Measurements from ENCODE around the gene GAGE12J. TPM values are rescaled to one million over a fixed set of nuclear protein-coding genes. Genes with fewer than 3 reads are reported as not detected.
A peak's percentile ranks its signal among the peaks of the same experiment; 100 is the strongest.
"Not testable (repeated sequence)": the region's sequence is repeated elsewhere in the genome, so short reads cannot be mapped to it uniquely, and the experiment has no call there.

The GAGE12J gene
- total RNA-seq, 2 donors from 2014 or later: not detected

GRCh38 chrX:49308604-49309269, 13.1 kb upstream of the GAGE12J start:
- intact Hi-C loops (cut with DNase I): no loop called here
- peak overlapping the region in 2 of 4 donors; percentile 61 to 81 for H3K27ac ChIP-seq
- H3K4me1 ChIP-seq: no peaks in the 10 kb centered on the region
- no peaks in the 10 kb centered on the region for H3K27me3 ChIP-seq
- no peaks in the 10 kb centered on the region for H3K36me3 ChIP-seq (replicated peaks in 1 of 2; ENCODE audit: insufficient read depth in 1 of 2, low read depth in 2 of 2)
- no peak for TF ChIP-seq CTCF (IDR thresholded peaks at IDR 0.05)
- TF ChIP-seq POLR2A (IDR thresholded peaks at IDR 0.05): no peak
- no peaks in the 10 kb centered on the region for H3K9me3 ChIP-seq
- no peak for DNase-seq
- WGBS, 2 donors: 63 to 71% methylated on average over 7 to 11 of the region's 15 CpGs
- ATAC-seq: peak; percentile 33
- no peak overlapping the region for H3K4me3 ChIP-seq

- WGBS, 2 donors: 2 to 4% methylated on average over 8 of the region's 8 CpGs
- H3K36me3 ChIP-seq (replicated peaks in 1 of 2; ENCODE audit: insufficient read depth in 1 of 2, low read depth in 2 of 2): no peaks in the 10 kb centered on the region
- peak overlapping the region in 3 of 4 donors; percentile 39 to 81 (median 61) for H3K27ac ChIP-seq
- no peaks in the 10 kb centered on the region for H3K9me3 ChIP-seq
- H3K4me3 ChIP-seq: no peak overlapping the region
- DNase-seq: peak in 1 of 4 donors; percentile 17
- ATAC-seq: peak; percentile 53
- no peaks in the 10 kb centered on the region for H3K4me1 ChIP-seq
- TF ChIP-seq POLR2A (IDR thresholded peaks at IDR 0.05) (no peak), CTCF (IDR thresholded peaks at IDR 0.05) (no peak)
- intact Hi-C loops (cut with DNase I): no loop called here
- no peaks in the 10 kb centered on the region for H3K27me3 ChIP-seq
Observed at GRCh38 chrX:49309401-49309981, 12.3 kb upstream of the GAGE12J start.

GRCh38 chrX:49310371-49310770, 11.5 kb upstream of the GAGE12J start:
- H3K27me3 ChIP-seq: no peaks in the 10 kb centered on the region
- DNase-seq: no peak
- 72 to 85% methylated on average over 13 to 16 of the region's 18 CpGs for WGBS, 2 donors
- H3K36me3 ChIP-seq (replicated peaks in 1 of 2; ENCODE audit: insufficient read depth in 1 of 2, low read depth in 2 of 2): no peaks in the 10 kb centered on the region
- H3K4me1 ChIP-seq: no peaks in the 10 kb centered on the region
- peak overlapping the region in 1 of 4 donors; percentile 61 for H3K27ac ChIP-seq
- no peaks in the 10 kb centered on the region for H3K9me3 ChIP-seq
- no peak for ATAC-seq
- intact Hi-C loops (cut with DNase I): no loop called here
- TF ChIP-seq CTCF (IDR thresholded peaks at IDR 0.05): no peak
- TF ChIP-seq POLR2A (IDR thresholded peaks at IDR 0.05): no peak
- H3K4me3 ChIP-seq: no peak overlapping the region

GRCh38 chrX:49312176-49312575, 9.7 kb upstream of the GAGE12J start:
- H3K4me1 ChIP-seq: no peaks in the 10 kb centered on the region
- DNase-seq (no peak), ATAC-seq (no peak)
- 63 to 75% methylated on average over 2 of the region's 2 CpGs for WGBS, 2 donors
- no peaks in the 10 kb centered on the region for H3K9me3 ChIP-seq
- no peak for TF ChIP-seq CTCF (IDR thresholded peaks at IDR 0.05)
- TF ChIP-seq POLR2A (IDR thresholded peaks at IDR 0.05): no peak
- H3K4me3 ChIP-seq: no peak overlapping the region
- H3K36me3 ChIP-seq (replicated peaks in 1 of 2; ENCODE audit: insufficient read depth in 1 of 2, low read depth in 2 of 2): no peaks in the 10 kb centered on the region
- no peak overlapping the region for H3K27ac ChIP-seq
- intact Hi-C loops (cut with DNase I): no loop called here
- no peaks in the 10 kb centered on the region for H3K27me3 ChIP-seq

GRCh38 chrX:49316085-49316484, 5.8 kb upstream of the GAGE12J start:
- TF ChIP-seq POLR2A (IDR thresholded peaks at IDR 0.05): no peak
- TF ChIP-seq CTCF (IDR thresholded peaks at IDR 0.05): no peak
- intact Hi-C loops (cut with DNase I): no loop called here
- 53 to 60% methylated on average over 4 of the region's 4 CpGs for WGBS, 2 donors

GRCh38 chrX:49322266-49322665, 429 bp downstream of the GAGE12J start:
- H3K9me3 ChIP-seq; H3K4me3 ChIP-seq; H3K4me1 ChIP-seq; intact Hi-C loops (cut with DNase I); H3K27me3 ChIP-seq; H3K36me3 ChIP-seq (replicated peaks in 1 of 2; ENCODE audit: insufficient read depth in 1 of 2, low read depth in 2 of 2); DNase-seq; H3K27ac ChIP-seq; ATAC-seq: not testable (repeated sequence)
- no CpG with 5 or more reads among the region's 27 CpGs for WGBS, 2 donors

More at GRCh38 chrX:49316085-49316484, 5.8 kb upstream of the GAGE12J start:
- H3K36me3 ChIP-seq (replicated peaks in 1 of 2; ENCODE audit: insufficient read depth in 1 of 2, low read depth in 2 of 2): no peaks in the 10 kb centered on the region
- H3K4me1 ChIP-seq: no peaks in the 10 kb centered on the region
- H3K27ac ChIP-seq: no peak overlapping the region
- no peaks in the 10 kb centered on the region for H3K9me3 ChIP-seq
- DNase-seq (no peak), ATAC-seq (no peak)
- H3K27me3 ChIP-seq: no peaks in the 10 kb centered on the region
- no peak overlapping the region for H3K4me3 ChIP-seq

GRCh38 chrX:49323735-49324134, 1.9 kb downstream of the GAGE12J start:
- not testable (repeated sequence) for ATAC-seq
- WGBS, 2 donors: 54% methylated on average over 3 of the region's 7 CpGs; no CpG with 5 or more reads in 1 of the 2 donors

More at GRCh38 chrX:49323735-49324134, 1.9 kb downstream of the GAGE12J start:
- H3K27ac ChIP-seq; H3K9me3 ChIP-seq; H3K4me1 ChIP-seq; H3K4me3 ChIP-seq; H3K36me3 ChIP-seq (replicated peaks in 1 of 2; ENCODE audit: insufficient read depth in 1 of 2, low read depth in 2 of 2); DNase-seq; H3K27me3 ChIP-seq; intact Hi-C loops (cut with DNase I): not testable (repeated sequence)

Measured in body of pancreas (tissue), 4 donors.